HG03565 (cell line): Measurements from ENCODE around the gene DPAGT1.
"Not testable (repeated sequence)": the region's sequence is repeated elsewhere in the genome, so short reads cannot be mapped to it uniquely, and the experiment has no call there.

ENCODE experiments used
- ATAC-seq: cut with Tn5 transposase; IDR thresholded peaks from one replicate; pipeline ENCODE4 v1.9.1; 2021; ENCODE audit warnings: mild to moderate bottlenecking, moderate library complexity; ENCODE audit not compliant: unreplicated experiment

Gene DPAGT1

GRCh38 chr11:119101759-119102423 lies at the start of gene DPAGT1:
DPAGT1 (minus strand) TSS chr11:119101853; CDS start chr11:119101655, 198 bp downstream.
- peak; percentile 72 for ATAC-seq

- ATAC-seq: no peak
Measured at GRCh38 chr11:119149786-119150275, 48.2 kb upstream of the DPAGT1 start.

- ATAC-seq: no peak
Measured at GRCh38 chr11:119149018-119149785, 47.5 kb upstream of the DPAGT1 start, which contains the start of gene ABCG4. ABCG4 (plus strand) TSS chr11:119149052; CDS start chr11:119149966, 914 bp downstream.

GRCh38 chr11:119148720-119149017 lies 47.0 kb upstream of the DPAGT1 start:
- ATAC-seq: no peak

- ATAC-seq: no peak
Measured at GRCh38 chr11:119147604-119148333, 46.1 kb upstream of the DPAGT1 start.

- ATAC-seq: no peak
Measured at GRCh38 chr11:119145551-119145950, 43.9 kb upstream of the DPAGT1 start.

- no peak for ATAC-seq
Measured at GRCh38 chr11:119144825-119145486, 43.3 kb upstream of the DPAGT1 start.

GRCh38 chr11:119139276-119139675 lies 37.6 kb upstream of the DPAGT1 start:
- ATAC-seq: not testable (repeated sequence)

GRCh38 chr11:119134389-119134978 lies 32.8 kb upstream of the DPAGT1 start:
- no peak for ATAC-seq

- ATAC-seq: no peak
Measured at GRCh38 chr11:119130662-119131061, 29.0 kb upstream of the DPAGT1 start.

GRCh38 chr11:119126675-119127268 lies 25.1 kb upstream of the DPAGT1 start:
- ATAC-seq: no peak

- ATAC-seq: no peak
Measured at GRCh38 chr11:119125821-119126220, 24.2 kb upstream of the DPAGT1 start.

GRCh38 chr11:119121811-119122124 lies 20.1 kb upstream of the DPAGT1 start:
- ATAC-seq: no peak

- ATAC-seq: peak; percentile 93
Measured at GRCh38 chr11:119121008-119121810, 19.6 kb upstream of the DPAGT1 start, which contains the start of gene HINFP. HINFP (plus strand) TSS chr11:119121580; CDS start chr11:119126945, 5,365 bp downstream.

GRCh38 chr11:119120639-119121007 lies 19.0 kb upstream of the DPAGT1 start:
- no peak for ATAC-seq

- no peak for ATAC-seq
Measured at GRCh38 chr11:119118946-119119345, 17.3 kb upstream of the DPAGT1 start.

- no peak for ATAC-seq
Measured at GRCh38 chr11:119118227-119118626, 16.6 kb upstream of the DPAGT1 start.

GRCh38 chr11:119117004-119117706 lies 15.5 kb upstream of the DPAGT1 start:
- no peak for ATAC-seq

GRCh38 chr11:119116601-119117000 lies 14.9 kb upstream of the DPAGT1 start:
- ATAC-seq: no peak
